ENCODE results near the gene EVL.

Gene EVL

GRCh38 chr14:100081997-100082625, 16.9 kb downstream of the EVL start:
- H3K36me3 Mint-ChIP-seq: peaks cover 91% of the 10 kb centered on the region
- no peaks in the 10 kb centered on the region for H3K9me3 Mint-ChIP-seq
- H3K4me3 Mint-ChIP-seq: peak overlapping the region; percentile 77
- H3K4me1 Mint-ChIP-seq: peaks cover 95% of the 10 kb centered on the region
- peak; percentile 39 for ATAC-seq
- no peak for DNase-seq (ENCODE audit: low spot score in 2 of 2)
- H3K27ac Mint-ChIP-seq: peak overlapping the region; percentile 88

GRCh38 chr14:100082723-100083122, 17.5 kb downstream of the EVL start:
- Mint-ChIP-seq H3K4me1 (peaks cover 93% of the 10 kb centered on the region), H3K9me3 (no peaks in the 10 kb centered on the region), H3K36me3 (peaks cover 97% of the 10 kb centered on the region), H3K27ac (peak overlapping the region; percentile 88), H3K4me3 (peak overlapping the region; percentile 77)
- no peak for ATAC-seq
- DNase-seq (ENCODE audit: low spot score in 2 of 2): no peak

- Mint-ChIP-seq H3K36me3 (peaks cover 97% of the 10 kb centered on the region), H3K27ac (peak overlapping the region; percentile 88), H3K4me1 (peaks cover 91% of the 10 kb centered on the region)
Observed at GRCh38 chr14:100083706-100084105, 18.5 kb downstream of the EVL start.

GRCh38 chr14:100084591-100084990, 19.4 kb downstream of the EVL start:
- H3K4me1 Mint-ChIP-seq: peaks cover 91% of the 10 kb centered on the region
- ATAC-seq (no peak), DNase-seq (ENCODE audit: low spot score in 2 of 2) (no peak)
- H3K27ac Mint-ChIP-seq: peak overlapping the region; percentile 88
- peaks cover 97% of the 10 kb centered on the region for H3K36me3 Mint-ChIP-seq
- peak overlapping the region; percentile 77 for H3K4me3 Mint-ChIP-seq
- no peaks in the 10 kb centered on the region for H3K9me3 Mint-ChIP-seq

More at GRCh38 chr14:100083706-100084105, 18.5 kb downstream of the EVL start:
- no peaks in the 10 kb centered on the region for H3K9me3 Mint-ChIP-seq
- peak overlapping the region; percentile 77 for H3K4me3 Mint-ChIP-seq
- ATAC-seq: peak; percentile 42
- DNase-seq (ENCODE audit: low spot score in 2 of 2): no peak

GRCh38 chr14:100085462-100085861, 20.2 kb downstream of the EVL start:
- peak overlapping the region; percentile 33 for H3K4me3 Mint-ChIP-seq
- DNase-seq (ENCODE audit: low spot score in 2 of 2): no peak
- H3K9me3 Mint-ChIP-seq: no peaks in the 10 kb centered on the region
- H3K27ac Mint-ChIP-seq: peak overlapping the region; percentile 88
- H3K4me1 Mint-ChIP-seq: peaks cover 88% of the 10 kb centered on the region
- peaks cover 97% of the 10 kb centered on the region for H3K36me3 Mint-ChIP-seq
- no peak for ATAC-seq

- Mint-ChIP-seq H3K27ac (peak overlapping the region; percentile 88), H3K4me1 (peaks cover 85% of the 10 kb centered on the region), H3K9me3 (no peaks in the 10 kb centered on the region), H3K4me3 (peak overlapping the region; percentile 33), H3K36me3 (peaks cover 97% of the 10 kb centered on the region)
- DNase-seq (ENCODE audit: low spot score in 2 of 2): no peak
- no peak for ATAC-seq
Observed at GRCh38 chr14:100086361-100086760, 21.1 kb downstream of the EVL start.

- Mint-ChIP-seq H3K27ac (peak overlapping the region; percentile 88), H3K9me3 (no peaks in the 10 kb centered on the region), H3K4me1 (peaks cover 81% of the 10 kb centered on the region), H3K4me3 (no peak overlapping the region), H3K36me3 (peaks cover 100% of the 10 kb centered on the region)
- ATAC-seq: no peak
- no peak for DNase-seq (ENCODE audit: low spot score in 2 of 2)
Observed at GRCh38 chr14:100088226-100088625, 23.0 kb downstream of the EVL start.

- peak overlapping the region; percentile 91 for H3K27ac Mint-ChIP-seq
- no peak for DNase-seq (ENCODE audit: low spot score in 2 of 2)
- peaks cover 100% of the 10 kb centered on the region for H3K36me3 Mint-ChIP-seq
- H3K4me1 Mint-ChIP-seq: peaks cover 73% of the 10 kb centered on the region
- H3K4me3 Mint-ChIP-seq: peak overlapping the region; percentile 14
- H3K9me3 Mint-ChIP-seq: no peaks in the 10 kb centered on the region
- ATAC-seq: no peak
Observed at GRCh38 chr14:100091386-100091785, 26.2 kb downstream of the EVL start.

- Mint-ChIP-seq H3K9me3 (no peaks in the 10 kb centered on the region), H3K27ac (peak overlapping the region; percentile 91), H3K4me1 (peaks cover 77% of the 10 kb centered on the region), H3K36me3 (peaks cover 100% of the 10 kb centered on the region), H3K4me3 (no peak overlapping the region)
- ATAC-seq (peak; percentile 50), DNase-seq (ENCODE audit: low spot score in 2 of 2) (no peak)
Observed at GRCh38 chr14:100092832-100093231, 27.6 kb downstream of the EVL start.

- Mint-ChIP-seq H3K36me3 (peaks cover 100% of the 10 kb centered on the region), H3K4me1 (peaks cover 79% of the 10 kb centered on the region), H3K9me3 (no peaks in the 10 kb centered on the region), H3K4me3 (no peak overlapping the region), H3K27ac (peak overlapping the region; percentile 91)
- DNase-seq (ENCODE audit: low spot score in 2 of 2) (no peak), ATAC-seq (no peak)
Observed at GRCh38 chr14:100093319-100093718, 28.1 kb downstream of the EVL start.

- Mint-ChIP-seq H3K4me3 (no peak overlapping the region), H3K9me3 (no peaks in the 10 kb centered on the region), H3K27ac (peak overlapping the region; percentile 91), H3K36me3 (peaks cover 100% of the 10 kb centered on the region), H3K4me1 (peaks cover 72% of the 10 kb centered on the region)
- no peak for ATAC-seq
- DNase-seq (ENCODE audit: low spot score in 2 of 2): no peak
Observed at GRCh38 chr14:100096656-100097055, 31.4 kb downstream of the EVL start.

GRCh38 chr14:100098171-100098570, 32.9 kb downstream of the EVL start:
- Mint-ChIP-seq H3K27ac (peak overlapping the region; percentile 91), H3K36me3 (peaks cover 100% of the 10 kb centered on the region), H3K9me3 (no peaks in the 10 kb centered on the region), H3K4me3 (peak overlapping the region; percentile 23), H3K4me1 (peaks cover 75% of the 10 kb centered on the region)
- DNase-seq (ENCODE audit: low spot score in 2 of 2) (no peak), ATAC-seq (no peak)

- Mint-ChIP-seq H3K4me1 (peaks cover 83% of the 10 kb centered on the region), H3K4me3 (no peak overlapping the region), H3K36me3 (peaks cover 100% of the 10 kb centered on the region), H3K9me3 (no peaks in the 10 kb centered on the region), H3K27ac (peak overlapping the region; percentile 58)
- ATAC-seq (no peak), DNase-seq (ENCODE audit: low spot score in 2 of 2) (no peak)
Observed at GRCh38 chr14:100100032-100100703, 34.9 kb downstream of the EVL start.

GRCh38 chr14:100102156-100102785, 37.0 kb downstream of the EVL start:
- Mint-ChIP-seq H3K36me3 (peaks cover 100% of the 10 kb centered on the region), H3K4me3 (peak overlapping the region; percentile 73), H3K4me1 (peaks cover 86% of the 10 kb centered on the region), H3K27ac (peak overlapping the region; percentile 91), H3K9me3 (no peaks in the 10 kb centered on the region)
- DNase-seq (ENCODE audit: low spot score in 2 of 2): no peak
- ATAC-seq: no peak

GRCh38 chr14:100103250-100104005, 38.2 kb downstream of the EVL start:
- Mint-ChIP-seq H3K4me1 (peaks cover 86% of the 10 kb centered on the region), H3K9me3 (no peaks in the 10 kb centered on the region)

More at GRCh38 chr14:100103250-100104005, 38.2 kb downstream of the EVL start:
- Mint-ChIP-seq H3K27ac (peak overlapping the region; percentile 91), H3K36me3 (peaks cover 100% of the 10 kb centered on the region), H3K4me3 (peak overlapping the region; percentile 73)
- ATAC-seq (peak; percentile 19), DNase-seq (ENCODE audit: low spot score in 2 of 2) (peak in 1 of 2 donors; percentile 55)

Data from stimulated activated effector memory CD8-positive, alpha-beta T cell treated with anti-CD3 and anti-CD28 coated beads, Interleukin-12 subunit alpha, Interleukin-12 subunit beta, amount 100 ng/mL, for 72 hours (primary cell).